Ramos (cell line): ENCODE results near the gene IGFBP3.

Source experiments
- in situ Hi-C: fragments of 300-500 bp; cut with MboI; formaldehyde crosslinking; loops from one replicate; pipeline ENCODE4 v1.14.3; 2022; ENCODE audit warnings: low sequenced_read_pairs; ENCODE audit not compliant: unreplicated experiment

Gene IGFBP3

GRCh38 chr7:45923818-45924217 is 2.7 kb upstream of the IGFBP3 start:
- in situ Hi-C loops = loop anchor here (10.0 kb wide), 1 partner anchor 1261 kb away; no protein-coding TSS in a partner anchor

DNA sequence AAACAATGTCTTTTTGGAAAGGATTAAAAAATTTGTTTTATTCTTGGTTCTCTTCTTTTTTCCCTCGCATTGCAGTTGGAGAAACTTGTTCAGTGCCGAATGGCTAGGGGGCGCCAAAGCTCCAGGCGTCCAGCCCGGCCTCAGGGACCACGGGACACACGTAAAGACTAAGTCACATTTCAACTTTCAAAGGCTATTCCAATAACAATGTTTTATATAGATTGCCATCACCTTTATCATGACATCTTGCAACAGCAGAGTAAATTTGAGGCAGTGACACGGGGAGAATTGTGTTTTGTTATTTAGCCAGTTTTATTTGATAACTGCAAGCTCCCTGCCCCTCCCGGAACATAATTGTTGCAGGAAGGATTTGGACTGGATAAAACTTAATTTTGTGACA is 2.2 kb upstream of the IGFBP3 start:
- in situ Hi-C loops = loop anchor here (10.0 kb wide), 1 partner anchor 1262 kb away; no protein-coding TSS in a partner anchor

DNA sequence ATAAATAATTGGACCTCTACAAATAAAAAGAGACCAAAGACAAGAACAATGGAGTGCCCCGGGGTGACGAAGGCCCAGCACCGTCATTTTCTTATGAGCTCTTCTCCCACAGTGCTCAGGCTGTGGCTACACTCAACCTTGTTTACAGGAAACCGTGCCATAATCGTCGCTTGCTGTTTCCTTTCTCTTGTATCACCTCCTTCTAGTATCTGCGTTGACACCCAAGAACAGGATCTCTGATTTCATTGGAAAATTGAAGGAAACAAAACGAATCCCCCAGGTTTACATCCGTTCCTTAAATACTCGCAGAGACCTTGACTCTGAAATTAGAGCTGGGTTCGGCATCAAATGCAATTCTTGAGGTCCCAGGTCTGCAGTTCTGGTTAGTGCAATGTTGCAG is 1.7 kb upstream of the IGFBP3 start:
- in situ Hi-C loops = loop anchor here (10.0 kb wide), 1 partner anchor 1262 kb away; no protein-coding TSS in a partner anchor

- in situ Hi-C loops = loop anchor here (10.0 kb wide), 1 partner anchor 1263 kb away; no protein-coding TSS in a partner anchor
Measured at GRCh38 chr7:45921699-45922519, 837 bp upstream of the IGFBP3 start.

DNA sequence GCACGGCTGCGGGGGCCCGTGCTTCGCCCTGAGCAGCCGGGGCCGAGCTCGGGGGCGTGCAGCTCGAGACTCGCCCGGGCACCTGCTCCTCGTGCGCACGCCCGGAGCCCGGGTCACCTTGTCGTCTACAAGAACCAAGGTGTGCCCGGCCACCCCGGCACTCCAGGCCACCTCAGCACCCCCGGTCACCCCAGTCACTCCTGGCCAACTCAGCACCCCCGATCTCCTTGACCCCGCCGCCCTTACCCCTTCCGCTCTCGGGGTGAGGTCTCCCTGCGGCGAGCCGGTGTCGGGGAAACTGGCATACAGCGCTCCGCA is 268 bp upstream of the IGFBP3 start:
- in situ Hi-C loops = loop anchor here (10.0 kb wide), 1 partner anchor 1263 kb away; no protein-coding TSS in a partner anchor

- in situ Hi-C loops = loop anchor here (10.0 kb wide), 2 partner anchors 1175 to 1265 kb away; no protein-coding TSS in a partner anchor
Measured at GRCh38 chr7:45919993-45920459, 1.0 kb downstream of the IGFBP3 start.

GRCh38 chr7:45919231-45919784 is 1.8 kb downstream of the IGFBP3 start:
- in situ Hi-C loops = loop anchor here (10.0 kb wide), 1 partner anchor 1175 kb away; no protein-coding TSS in a partner anchor

DNA sequence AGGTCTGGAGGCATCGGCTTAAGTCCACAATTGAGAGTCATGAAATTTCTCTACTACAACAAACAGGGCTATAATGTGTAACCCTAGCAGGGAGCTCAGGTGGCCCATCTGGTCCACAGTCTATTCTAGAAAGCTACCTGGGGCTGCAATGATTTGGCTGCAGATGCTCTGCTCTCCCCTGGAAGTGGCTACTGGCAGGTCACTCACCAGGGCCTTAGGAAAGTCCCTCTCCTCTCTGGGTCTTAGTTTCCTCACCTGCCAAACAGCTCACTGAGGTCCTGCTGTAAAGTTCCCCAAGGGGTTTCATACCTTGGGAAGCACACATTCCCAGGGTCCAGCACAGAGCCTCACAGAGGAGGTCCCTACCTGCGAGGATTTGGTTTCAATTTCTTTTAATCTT is 2.5 kb downstream of the IGFBP3 start:
- in situ Hi-C loops = loop anchor here (10.0 kb wide), 1 partner anchor 1176 kb away; no protein-coding TSS in a partner anchor

- in situ Hi-C loops = loop anchor here (10.0 kb wide), 1 partner anchor 1177 kb away; no protein-coding TSS in a partner anchor
Measured at GRCh38 chr7:45917658-45918057, 3.4 kb downstream of the IGFBP3 start.

- in situ Hi-C loops = loop anchor here (10.0 kb wide), 1 partner anchor 1178 kb away; no protein-coding TSS in a partner anchor
Measured at GRCh38 chr7:45917064-45917463, 4.0 kb downstream of the IGFBP3 start.

DNA sequence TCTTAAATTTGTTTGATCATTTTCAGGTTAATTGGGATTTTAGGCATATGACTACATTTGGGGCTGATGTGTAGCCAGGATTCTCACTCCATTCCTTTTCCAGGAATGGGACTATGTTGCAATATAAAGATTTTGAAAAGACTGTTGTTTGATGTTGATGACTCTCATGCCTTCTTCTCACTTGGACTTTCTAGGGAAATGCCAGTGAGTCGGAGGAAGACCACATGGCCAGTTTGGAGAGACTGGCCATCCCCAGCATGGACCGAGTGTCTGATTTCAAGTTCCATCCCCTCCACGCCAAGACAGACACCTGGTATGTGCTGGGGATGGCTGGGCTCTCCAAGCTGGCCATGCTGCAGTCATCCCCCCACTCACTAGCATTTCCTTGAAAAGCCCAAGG is 5.5 kb downstream of the IGFBP3 start:
- in situ Hi-C loops = loop anchor here (10.0 kb wide), 1 partner anchor 1179 kb away; no protein-coding TSS in a partner anchor

DNA sequence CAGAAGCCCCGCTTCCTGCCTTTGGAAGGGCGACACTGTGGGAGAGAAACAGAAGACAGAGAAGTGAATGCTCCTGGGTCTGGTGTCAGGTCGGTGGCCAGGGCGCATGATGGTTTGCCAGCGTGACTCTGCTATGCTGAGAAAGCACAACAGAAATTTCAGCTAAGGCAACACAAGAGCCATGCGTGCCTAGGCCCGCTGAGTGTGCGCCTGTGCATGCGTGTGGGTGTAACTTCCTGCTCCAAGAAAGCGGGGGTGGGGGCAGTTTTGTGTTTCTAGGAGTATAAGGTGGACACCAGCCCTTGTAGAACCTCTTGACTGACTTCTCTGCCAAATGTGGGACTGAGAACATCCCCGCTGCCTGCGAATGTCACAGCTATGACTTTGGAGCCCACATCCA is 6.2 kb downstream of the IGFBP3 start:
- in situ Hi-C loops = loop anchor here (10.0 kb wide), 1 partner anchor 1180 kb away; no protein-coding TSS in a partner anchor

GRCh38 chr7:45912972-45913371 is 8.1 kb downstream of the IGFBP3 start:
- in situ Hi-C loops = loop anchor here (10.0 kb wide), 1 partner anchor 1182 kb away; no protein-coding TSS in a partner anchor

- in situ Hi-C loops = loop anchor here (10.0 kb wide), 1 partner anchor 1183 kb away; no protein-coding TSS in a partner anchor
Measured at GRCh38 chr7:45911311-45911710, 9.8 kb downstream of the IGFBP3 start.

DNA sequence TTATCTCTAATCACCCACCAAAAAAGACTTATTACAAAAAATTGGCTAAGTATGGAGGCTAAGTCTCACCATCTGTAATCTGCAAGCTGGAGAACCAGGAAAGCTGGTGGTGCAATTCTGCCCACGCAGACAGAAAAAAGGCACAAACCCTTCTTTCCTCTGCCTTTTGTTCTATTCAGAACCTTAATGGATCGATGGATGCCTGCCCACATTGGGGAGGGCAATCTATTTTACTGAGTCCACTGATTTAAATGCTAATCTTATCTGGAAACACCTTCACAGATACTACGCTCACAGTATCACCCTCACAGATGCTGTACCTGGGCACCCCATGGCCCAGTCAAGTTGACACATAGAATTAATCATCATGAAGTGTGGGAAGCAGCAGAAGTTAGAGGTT is 10.2 kb downstream of the IGFBP3 start:
- in situ Hi-C loops = loop anchor here (10.0 kb wide), 1 partner anchor 1184 kb away; no protein-coding TSS in a partner anchor

GRCh38 chr7:45909561-45909960 is 11.5 kb downstream of the IGFBP3 start:
- in situ Hi-C loops = no loop called here

GRCh38 chr7:45902820-45903219 is 18.3 kb downstream of the IGFBP3 start:
- in situ Hi-C loops = no loop called here

DNA sequence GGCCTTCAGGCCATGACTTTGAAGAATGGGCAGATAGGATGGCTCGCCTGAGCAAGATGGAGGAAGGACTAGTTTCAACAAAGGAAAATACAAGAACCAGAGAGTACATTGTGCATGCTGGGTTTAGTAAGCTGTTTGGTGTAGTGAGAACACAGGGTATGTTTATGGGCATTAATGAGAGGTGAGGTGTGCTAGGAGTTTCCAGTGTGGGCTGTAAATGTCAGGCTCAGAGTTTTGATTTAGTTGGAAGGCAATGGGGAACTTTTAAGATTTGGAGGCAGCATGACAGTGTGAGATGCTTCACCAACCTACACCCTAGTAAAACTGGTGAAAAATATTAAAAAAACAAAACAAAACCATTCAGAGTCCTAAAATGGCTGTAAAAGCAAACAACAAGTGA is 19.5 kb downstream of the IGFBP3 start:
- in situ Hi-C loops = no loop called here

GRCh38 chr7:45898222-45898621 is 22.9 kb downstream of the IGFBP3 start:
- in situ Hi-C loops = no loop called here

GRCh38 chr7:45897042-45897690 is 23.9 kb downstream of the IGFBP3 start:
- in situ Hi-C loops = no loop called here
